ENCODE measurements around the gene SRGAP3. TPM values are rescaled to one million over a fixed set of nuclear protein-coding genes. Genes with fewer than 3 reads are reported as not detected.

SRGAP3 gene
- total RNA-seq, 1 experiment from 2014 or later = 17.9 TPM

GRCh38 chr3:9188583-9188982 is 60.9 kb downstream of the SRGAP3 start:
- ChIA-PET CTCF (interaction anchor here (1.5 kb wide), 1 partner anchor 419 kb away, joined by 4 read pairs; the partner anchor contains the start of gene OXTR), POLR2A (no interaction called here)
- DNase-seq (ENCODE audit: low spot score) (no peak), ATAC-seq (no peak)
- Mint-ChIP-seq H3K27ac (no peak overlapping the region), H3K4me3 (no peak overlapping the region), H3K4me1 (peaks cover 28% of the 10 kb centered on the region), H3K27me3 (ENCODE audit: low read depth) (no peaks in the 10 kb centered on the region), H3K36me3 (no peaks in the 10 kb centered on the region), H3K9me3 (no peaks in the 10 kb centered on the region)
- TF ChIP-seq FOXP1 (CRISPR knock-in tag; IDR thresholded peaks at IDR 0.05; ENCODE audit: borderline replicate concordance) (no peak), GTF2I (CRISPR knock-in tag; conservative IDR thresholded peaks at IDR 0.05) (no peak)
- TF ChIP-seq, protein P1, sequence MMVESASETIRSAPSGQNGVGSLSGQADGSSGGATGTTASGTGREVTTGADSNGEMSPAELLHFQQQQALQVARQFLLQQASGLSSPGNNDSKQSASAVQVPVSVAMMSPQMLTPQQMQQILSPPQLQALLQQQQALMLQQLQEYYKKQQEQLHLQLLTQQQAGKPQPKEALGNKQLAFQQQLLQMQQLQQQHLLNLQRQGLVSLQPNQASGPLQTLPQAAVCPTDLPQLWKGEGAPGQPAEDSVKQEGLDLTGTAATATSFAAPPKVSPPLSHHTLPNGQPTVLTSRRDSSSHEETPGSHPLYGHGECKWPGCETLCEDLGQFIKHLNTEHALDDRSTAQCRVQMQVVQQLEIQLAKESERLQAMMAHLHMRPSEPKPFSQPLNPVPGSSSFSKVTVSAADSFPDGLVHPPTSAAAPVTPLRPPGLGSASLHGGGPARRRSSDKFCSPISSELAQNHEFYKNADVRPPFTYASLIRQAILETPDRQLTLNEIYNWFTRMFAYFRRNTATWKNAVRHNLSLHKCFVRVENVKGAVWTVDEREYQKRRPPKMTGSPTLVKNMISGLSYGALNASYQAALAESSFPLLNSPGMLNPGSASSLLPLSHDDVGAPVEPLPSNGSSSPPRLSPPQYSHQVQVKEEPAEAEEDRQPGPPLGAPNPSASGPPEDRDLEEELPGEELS (CRISPR knock-in tag; IDR thresholded peaks at IDR 0.05) = no peak
- TF ChIP-seq, protein P2, sequence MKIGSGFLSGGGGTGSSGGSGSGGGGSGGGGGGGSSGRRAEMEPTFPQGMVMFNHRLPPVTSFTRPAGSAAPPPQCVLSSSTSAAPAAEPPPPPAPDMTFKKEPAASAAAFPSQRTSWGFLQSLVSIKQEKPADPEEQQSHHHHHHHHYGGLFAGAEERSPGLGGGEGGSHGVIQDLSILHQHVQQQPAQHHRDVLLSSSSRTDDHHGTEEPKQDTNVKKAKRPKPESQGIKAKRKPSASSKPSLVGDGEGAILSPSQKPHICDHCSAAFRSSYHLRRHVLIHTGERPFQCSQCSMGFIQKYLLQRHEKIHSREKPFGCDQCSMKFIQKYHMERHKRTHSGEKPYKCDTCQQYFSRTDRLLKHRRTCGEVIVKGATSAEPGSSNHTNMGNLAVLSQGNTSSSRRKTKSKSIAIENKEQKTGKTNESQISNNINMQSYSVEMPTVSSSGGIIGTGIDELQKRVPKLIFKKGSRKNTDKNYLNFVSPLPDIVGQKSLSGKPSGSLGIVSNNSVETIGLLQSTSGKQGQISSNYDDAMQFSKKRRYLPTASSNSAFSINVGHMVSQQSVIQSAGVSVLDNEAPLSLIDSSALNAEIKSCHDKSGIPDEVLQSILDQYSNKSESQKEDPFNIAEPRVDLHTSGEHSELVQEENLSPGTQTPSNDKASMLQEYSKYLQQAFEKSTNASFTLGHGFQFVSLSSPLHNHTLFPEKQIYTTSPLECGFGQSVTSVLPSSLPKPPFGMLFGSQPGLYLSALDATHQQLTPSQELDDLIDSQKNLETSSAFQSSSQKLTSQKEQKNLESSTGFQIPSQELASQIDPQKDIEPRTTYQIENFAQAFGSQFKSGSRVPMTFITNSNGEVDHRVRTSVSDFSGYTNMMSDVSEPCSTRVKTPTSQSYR (CRISPR knock-in tag; IDR thresholded peaks at IDR 0.05) = no peak
- TF ChIP-seq, protein P3, sequence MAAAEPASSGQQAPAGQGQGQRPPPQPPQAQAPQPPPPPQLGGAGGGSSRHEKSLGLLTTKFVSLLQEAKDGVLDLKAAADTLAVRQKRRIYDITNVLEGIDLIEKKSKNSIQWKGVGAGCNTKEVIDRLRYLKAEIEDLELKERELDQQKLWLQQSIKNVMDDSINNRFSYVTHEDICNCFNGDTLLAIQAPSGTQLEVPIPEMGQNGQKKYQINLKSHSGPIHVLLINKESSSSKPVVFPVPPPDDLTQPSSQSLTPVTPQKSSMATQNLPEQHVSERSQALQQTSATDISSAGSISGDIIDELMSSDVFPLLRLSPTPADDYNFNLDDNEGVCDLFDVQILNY (CRISPR knock-in tag; IDR thresholded peaks at IDR 0.05) = no peak

DNA sequence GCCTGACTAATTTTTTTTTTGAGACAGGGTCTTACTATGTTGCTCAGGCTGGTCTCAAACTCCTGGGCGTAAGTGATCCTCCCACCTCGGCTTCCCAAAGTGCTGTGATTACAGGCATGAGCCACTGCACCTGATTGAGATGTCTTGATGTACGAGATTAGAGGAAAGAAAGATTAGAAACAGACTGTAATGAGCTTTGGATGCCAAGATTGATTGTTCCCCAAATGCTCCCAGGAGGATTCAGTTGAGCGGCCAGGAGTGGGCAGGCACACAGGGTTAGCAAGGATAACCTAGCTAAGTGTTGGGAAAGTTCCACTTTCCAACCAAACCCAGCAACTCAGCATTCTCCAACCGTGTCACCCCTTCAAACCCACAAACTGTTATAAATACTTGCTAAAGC is 63.7 kb downstream of the SRGAP3 start:
- H3K27me3 Mint-ChIP-seq (ENCODE audit: low read depth) = no peaks in the 10 kb centered on the region
- H3K9me3 Mint-ChIP-seq = no peaks in the 10 kb centered on the region
- ChIA-PET CTCF (no interaction called here), POLR2A (no interaction called here)
- TF ChIP-seq EMX1 (CRISPR knock-in tag; IDR thresholded peaks at IDR 0.05) (no peak), CBFB (CRISPR knock-in tag; IDR thresholded peaks at IDR 0.05; ENCODE audit: low read depth) (no peak)
- no peak for ATAC-seq
- peaks cover 34% of the 10 kb centered on the region for H3K4me1 Mint-ChIP-seq
- no peak for DNase-seq (ENCODE audit: low spot score)
- H3K27ac Mint-ChIP-seq = no peak overlapping the region
- no peak overlapping the region for H3K4me3 Mint-ChIP-seq
- no peaks in the 10 kb centered on the region for H3K36me3 Mint-ChIP-seq

- H3K27ac Mint-ChIP-seq = no peak overlapping the region
- H3K27me3 Mint-ChIP-seq (ENCODE audit: low read depth) = no peaks in the 10 kb centered on the region
- H3K36me3 Mint-ChIP-seq = no peaks in the 10 kb centered on the region
- no peaks in the 10 kb centered on the region for H3K9me3 Mint-ChIP-seq
- DNase-seq (ENCODE audit: low spot score) (no peak), ATAC-seq (no peak)
- CTCF ChIA-PET = no interaction called here
- no peak overlapping the region for H3K4me3 Mint-ChIP-seq
- TF ChIP-seq IRF2 (CRISPR knock-in tag; IDR thresholded peaks at IDR 0.05; ENCODE audit: borderline replicate concordance, low read depth) (no peak), ETV6 (CRISPR knock-in tag; IDR thresholded peaks at IDR 0.05) (no peak), MLX (CRISPR knock-in tag; IDR thresholded peaks at IDR 0.05) (no peak), SMAD3 (CRISPR knock-in tag; IDR thresholded peaks at IDR 0.05; ENCODE audit: borderline replicate concordance) (no peak), ZBTB43 (CRISPR knock-in tag; IDR thresholded peaks at IDR 0.05) (no peak), ZNF425 (CRISPR knock-in tag; conservative IDR thresholded peaks at IDR 0.05) (no peak)
- TF ChIP-seq, protein P4, sequence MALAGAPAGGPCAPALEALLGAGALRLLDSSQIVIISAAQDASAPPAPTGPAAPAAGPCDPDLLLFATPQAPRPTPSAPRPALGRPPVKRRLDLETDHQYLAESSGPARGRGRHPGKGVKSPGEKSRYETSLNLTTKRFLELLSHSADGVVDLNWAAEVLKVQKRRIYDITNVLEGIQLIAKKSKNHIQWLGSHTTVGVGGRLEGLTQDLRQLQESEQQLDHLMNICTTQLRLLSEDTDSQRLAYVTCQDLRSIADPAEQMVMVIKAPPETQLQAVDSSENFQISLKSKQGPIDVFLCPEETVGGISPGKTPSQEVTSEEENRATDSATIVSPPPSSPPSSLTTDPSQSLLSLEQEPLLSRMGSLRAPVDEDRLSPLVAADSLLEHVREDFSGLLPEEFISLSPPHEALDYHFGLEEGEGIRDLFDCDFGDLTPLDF (CRISPR knock-in tag; IDR thresholded peaks at IDR 0.05) = no peak
- TF ChIP-seq, protein P3 (CRISPR knock-in tag; IDR thresholded peaks at IDR 0.05) = no peak
- H3K4me1 Mint-ChIP-seq = peaks cover 34% of the 10 kb centered on the region
- POLR2A ChIA-PET = no interaction called here
These were observed 64.4 kb downstream of the SRGAP3 start for GRCh38 chr3:9185046-9185445.

All from WTC11 (cell line).